Amygdala (tissue), 56 donors: Measurements from ENCODE around the gene CHST10.

Experiments
- DNase-seq, 56 donors: peaks; one replicate each; lab custom pipeline; 2025; lab: John Stamatoyannopoulos, UW

The CHST10 gene

GRCh38 chr2:100417711-100418124 is 250 bp upstream of the CHST10 start:
- DNase-seq, result peak in 1 of 56 donors; percentile 68

- no peak for DNase-seq
Observed at GRCh38 chr2:100416397-100416934, 1.0 kb downstream of the CHST10 start.

- DNase-seq, result peak in 1 of 56 donors; percentile 16
Observed at GRCh38 chr2:100413571-100413970, 3.9 kb downstream of the CHST10 start.

DNA sequence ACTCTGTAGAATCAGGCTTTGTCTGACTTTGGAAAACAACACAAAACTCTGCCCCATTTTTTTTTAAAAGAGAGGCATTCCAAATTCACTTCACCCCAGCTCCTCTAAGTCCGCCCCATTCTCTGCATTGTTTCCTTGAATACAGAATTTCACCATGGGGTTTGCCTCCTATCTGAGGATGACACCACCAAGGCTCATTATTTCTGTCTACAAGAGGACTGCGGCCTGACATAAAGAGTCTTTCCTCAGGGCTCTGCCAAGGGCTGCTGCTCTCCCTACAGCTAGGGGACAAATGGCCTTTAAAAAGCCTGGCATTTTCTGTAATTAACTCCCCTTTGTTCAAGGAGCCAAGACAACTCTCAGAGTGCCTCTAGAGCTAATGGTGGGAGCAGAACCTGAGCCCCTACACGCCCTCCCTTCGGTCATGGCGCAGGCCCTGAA is 4.6 kb downstream of the CHST10 start:
- peak in 3 of 56 donors; percentile 17 to 33 (median 27) for DNase-seq

DNA sequence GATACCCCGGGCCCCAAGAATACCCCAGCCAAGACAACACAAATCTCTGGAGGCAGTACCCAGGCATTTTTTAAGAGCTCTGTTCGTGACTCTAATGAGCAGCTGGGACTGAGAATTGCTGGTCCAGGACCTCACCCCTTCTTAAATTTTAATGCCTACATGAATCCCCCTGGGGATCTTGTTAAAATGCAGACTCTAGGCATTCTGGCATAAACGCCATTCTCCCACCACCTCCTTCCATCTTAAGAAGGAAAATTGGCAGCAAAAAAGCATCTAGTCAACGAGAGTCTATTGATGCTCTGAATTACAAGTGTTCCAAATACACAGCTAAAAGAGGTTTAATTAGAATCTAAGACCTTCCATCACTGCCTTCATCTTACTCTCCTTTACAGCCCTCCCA is 5.0 kb downstream of the CHST10 start:
- DNase-seq, result no peak

DNA sequence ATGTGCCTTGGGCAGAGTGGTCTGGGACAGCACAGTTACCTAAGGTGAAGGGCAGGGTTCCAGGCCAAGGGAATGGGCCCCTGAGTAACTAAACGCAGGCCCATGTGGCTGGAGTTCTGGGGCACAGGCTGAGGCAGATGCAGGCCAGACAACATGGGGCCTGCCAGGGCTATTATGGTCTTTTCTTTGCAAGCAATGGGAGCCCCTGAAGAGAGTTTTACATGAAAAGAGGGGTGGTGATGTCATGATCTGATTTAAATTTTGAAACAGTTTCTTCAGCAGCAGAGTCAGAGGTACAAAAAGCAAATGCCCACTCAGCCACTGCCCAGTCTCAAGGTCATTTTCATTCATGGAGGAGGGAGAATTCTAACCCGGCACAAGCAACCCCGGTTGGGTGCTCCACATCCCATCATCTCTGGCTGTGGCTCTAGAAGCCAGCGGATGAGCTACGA is 5.6 kb downstream of the CHST10 start:
- peak in 1 of 56 donors; percentile 26 for DNase-seq

DNA sequence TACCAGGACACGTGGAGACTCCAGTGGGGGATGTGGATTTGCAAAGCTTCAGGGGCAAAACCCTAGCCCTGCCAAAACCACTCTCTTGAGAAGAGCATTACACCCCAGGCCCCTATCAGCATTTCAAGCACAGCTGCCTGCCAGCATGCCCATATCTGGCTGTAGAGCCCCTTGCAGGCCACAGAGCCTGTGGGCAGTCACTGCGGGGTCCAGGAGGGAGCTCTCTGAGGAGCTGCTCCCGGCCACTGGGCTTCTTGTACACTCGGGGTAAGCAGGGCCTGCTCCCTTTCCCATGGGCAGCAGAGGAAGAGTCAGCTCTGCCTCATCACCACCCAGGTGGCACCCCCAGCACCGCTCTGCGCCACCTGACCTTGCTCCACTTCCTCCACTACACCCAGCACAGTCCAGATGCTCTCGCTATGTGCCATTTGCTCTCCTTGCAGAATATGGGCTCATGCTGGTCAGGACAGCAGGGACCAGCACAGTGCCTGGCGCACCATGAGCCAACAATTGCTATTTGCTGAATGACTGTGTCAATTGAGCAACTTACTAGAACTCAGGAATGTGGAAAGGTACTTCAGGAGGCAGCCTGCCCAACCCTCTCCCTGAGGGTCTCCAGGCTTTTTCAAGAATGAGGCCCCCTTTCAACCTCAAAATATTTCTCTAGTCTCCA is 7.4 kb downstream of the CHST10 start:
- DNase-seq, result no peak

GRCh38 chr2:100409461-100409860 is 8.0 kb downstream of the CHST10 start:
- DNase-seq, result no peak

DNA sequence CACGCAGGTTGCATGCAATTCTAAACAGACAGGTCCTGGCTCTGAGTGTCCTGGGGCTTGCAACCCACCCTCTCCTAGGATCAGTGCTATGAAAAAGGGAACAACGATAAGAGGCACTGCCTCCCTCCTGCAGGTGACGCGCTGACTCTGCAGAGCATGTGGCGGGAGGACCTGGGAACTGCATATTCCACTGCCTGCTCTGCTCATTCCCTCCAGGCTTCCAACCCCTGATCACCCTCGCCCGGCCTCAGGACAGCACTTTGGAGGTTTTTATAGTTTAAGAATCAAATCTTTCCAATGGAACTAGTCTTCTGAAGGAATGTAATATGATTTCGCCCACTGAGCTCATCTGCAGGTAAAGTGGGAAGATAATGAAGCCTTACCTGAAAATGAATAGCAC is 8.5 kb downstream of the CHST10 start:
- DNase-seq, result no peak

DNA sequence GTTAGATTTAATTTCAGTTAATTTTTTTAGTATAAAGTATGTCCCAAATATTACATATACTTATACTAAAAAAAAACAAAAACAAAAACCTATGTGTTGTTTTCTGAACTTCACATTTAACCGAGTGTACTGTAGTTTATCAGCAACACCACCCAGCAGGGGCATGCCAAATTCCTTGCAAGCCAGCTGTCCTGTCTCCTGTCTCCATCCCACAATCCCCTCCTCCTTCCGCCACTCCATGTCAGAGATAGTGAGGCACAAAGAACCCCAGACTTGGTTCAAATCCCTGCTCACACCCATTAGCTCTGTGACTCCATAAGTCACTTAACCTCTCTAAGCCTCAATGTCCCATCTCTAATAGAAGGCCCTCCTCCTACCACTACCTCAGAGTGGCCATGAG is 9.4 kb downstream of the CHST10 start:
- no peak for DNase-seq

DNA sequence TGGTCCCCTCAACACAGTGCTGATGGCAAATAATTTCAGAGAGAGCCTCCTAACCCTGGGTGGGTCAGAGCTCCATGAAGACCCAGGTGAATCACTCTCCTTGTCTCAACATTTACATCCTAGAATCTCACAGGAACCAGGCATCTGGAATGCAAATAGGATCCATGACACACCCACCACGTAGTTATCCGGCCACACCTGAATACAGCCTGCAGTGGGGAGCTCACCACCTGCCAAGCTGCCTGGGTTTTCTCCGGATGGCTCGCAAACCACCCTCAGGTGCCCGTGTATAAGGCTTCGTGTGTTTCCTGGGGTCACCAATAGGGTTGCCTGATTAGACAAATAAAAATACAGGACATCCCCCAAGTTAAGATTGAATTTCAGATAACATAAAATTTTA is 9.9 kb downstream of the CHST10 start:
- DNase-seq, result no peak

DNA sequence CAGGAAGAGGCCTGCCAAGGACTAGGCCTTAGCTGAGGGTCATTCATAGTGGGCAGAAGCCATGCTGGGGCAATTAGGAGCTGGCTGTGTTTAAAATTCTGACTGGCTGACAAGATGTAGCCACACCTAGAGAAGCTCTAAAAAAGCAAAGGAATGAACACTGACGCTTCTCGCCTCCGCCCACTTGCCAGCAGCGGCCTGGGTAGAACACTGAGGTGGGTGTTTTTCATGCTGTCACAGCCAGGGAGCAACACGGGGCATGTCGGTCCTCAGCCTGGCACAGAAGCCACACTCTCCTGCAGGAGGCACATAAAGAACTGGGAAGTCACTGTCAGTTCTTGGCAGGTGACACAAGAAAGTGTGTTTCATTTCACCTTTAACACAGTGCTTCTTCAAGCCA is 10.4 kb downstream of the CHST10 start:
- DNase-seq, result peak in 14 of 56 donors; percentile 8 to 54 (median 37)

DNA sequence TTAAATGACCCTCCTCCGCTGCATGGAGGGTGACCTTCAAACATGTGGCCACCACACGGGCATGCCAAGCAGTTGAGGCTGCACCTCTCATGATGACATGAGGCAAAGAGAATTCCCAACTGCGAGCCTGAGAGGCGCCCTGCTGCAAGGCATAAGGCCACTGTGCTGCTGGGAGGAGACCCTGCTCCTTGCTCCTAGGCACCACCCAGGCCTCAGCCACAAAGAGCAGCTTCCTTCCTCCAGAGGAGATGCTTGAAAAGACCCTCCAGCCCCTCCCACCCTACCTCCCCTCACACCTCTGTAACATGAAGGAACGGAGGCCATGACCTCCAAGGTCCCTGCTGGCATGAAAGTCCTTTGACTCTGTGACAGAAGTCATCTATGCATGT is 11.4 kb downstream of the CHST10 start:
- DNase-seq, result no peak

DNA sequence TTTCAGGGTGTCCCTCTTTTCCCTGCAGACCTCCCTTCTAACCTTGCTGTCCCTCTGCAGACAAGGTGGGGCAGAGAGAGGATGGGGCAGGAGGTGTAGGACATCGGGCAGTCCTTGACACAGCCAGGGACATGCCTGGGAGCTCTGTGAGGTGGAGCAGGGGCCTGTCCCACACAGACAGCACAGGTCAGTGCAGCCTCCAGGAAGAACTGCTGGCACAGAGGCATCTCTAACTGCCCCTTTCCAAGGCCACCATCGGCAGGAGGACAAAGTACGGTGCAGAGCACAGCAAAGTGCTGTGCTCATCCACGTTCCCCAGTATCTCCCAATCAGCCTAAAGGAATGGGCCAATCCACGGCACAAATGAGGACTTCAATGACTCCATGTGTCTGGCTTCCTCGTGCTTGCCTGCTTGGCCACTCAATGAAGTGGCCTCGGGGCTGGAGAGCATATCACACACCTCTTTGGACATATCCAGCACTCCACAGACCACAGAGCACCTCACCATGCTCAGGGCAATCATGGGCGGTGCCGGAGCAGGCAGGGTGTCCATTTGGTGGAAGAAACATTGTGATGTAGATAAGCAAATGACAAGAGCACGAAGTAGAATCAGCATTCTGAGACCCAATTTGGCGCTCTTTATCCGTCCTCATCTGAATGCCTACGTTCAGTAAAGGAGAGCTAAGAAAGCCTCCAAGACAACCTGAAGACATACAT is 11.9 kb downstream of the CHST10 start:
- DNase-seq, result no peak

DNA sequence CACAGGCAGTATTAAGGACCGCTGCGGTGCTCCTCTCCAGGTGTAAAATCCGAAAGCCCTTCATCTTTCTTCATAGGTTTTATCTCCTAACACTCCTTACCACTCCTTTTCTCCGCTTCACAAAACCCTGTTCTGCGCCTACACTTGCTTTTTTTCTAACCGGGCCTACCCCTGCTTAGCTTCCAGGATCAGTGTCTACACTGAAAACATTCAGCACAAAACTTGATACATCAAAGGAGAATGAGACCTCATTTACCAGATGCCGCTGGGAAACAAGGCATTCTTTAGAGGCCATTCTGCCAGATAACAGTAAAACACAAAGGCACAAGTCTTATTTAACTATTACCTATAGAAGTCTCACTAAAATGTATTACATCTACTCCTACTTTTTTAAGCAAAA is 13.1 kb downstream of the CHST10 start:
- no peak for DNase-seq

DNA sequence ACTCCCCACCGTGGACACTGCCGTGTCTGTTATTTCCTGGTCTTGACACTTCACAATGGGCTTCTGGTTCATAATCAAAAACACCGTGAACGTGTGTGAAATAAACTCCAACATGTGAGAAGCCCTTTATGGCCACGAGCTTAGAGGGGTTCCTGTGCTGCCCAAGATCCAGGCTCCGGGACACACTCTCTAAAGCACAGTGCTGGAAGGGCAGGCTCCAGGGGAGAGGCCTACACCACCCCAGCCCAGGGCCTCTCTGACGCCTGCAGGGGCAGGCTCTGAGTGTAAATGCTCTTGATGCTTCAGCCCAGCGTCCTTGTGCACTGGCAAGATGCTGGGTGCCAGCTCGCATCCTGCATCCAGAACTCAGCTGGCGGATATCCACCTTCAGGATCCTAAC is 13.7 kb downstream of the CHST10 start:
- DNase-seq, result no peak

GRCh38 chr2:100401268-100401667 is 16.2 kb downstream of the CHST10 start:
- DNase-seq, result no peak

- DNase-seq, result no peak
Observed at GRCh38 chr2:100399714-100400113, 17.8 kb downstream of the CHST10 start.

DNA sequence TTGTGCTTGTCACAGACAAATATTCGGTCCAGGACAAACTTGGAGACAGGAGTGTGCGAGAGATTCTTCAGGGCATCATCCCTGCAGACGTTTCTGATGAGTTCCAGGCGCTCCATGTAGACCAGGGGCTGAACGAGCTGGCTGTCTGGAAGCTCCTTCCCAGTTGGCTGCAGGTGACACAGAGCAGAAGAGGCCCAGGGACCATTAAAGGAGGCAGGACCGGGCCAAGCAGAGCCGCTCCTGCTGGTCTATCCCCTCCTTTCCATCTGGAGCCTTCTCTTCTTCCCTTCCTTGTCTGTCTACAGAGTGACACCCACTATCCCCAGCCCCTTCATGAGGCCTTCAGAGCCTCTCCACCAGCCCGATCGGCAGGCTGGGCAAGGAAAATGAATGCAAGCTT is 19.5 kb downstream of the CHST10 start:
- no peak for DNase-seq

- DNase-seq, result no peak
Observed at GRCh38 chr2:100397118-100397860, 20.2 kb downstream of the CHST10 start.

GRCh38 chr2:100396483-100396882 is 21.0 kb downstream of the CHST10 start:
- DNase-seq, result no peak
